ENCODE results near the gene TTF2.
"Not testable (repeated sequence)": the region's sequence is repeated elsewhere in the genome, so short reads cannot be mapped to it uniquely, and the experiment has no call there.

The TTF2 gene

GRCh38 chr1:117122330-117123025 lies 62.4 kb downstream of the TTF2 start:
- DNase-seq, result no peak

- no peak for DNase-seq
Observed at GRCh38 chr1:117123274-117123673, 63.1 kb downstream of the TTF2 start.

GRCh38 chr1:117124661-117125060 lies 64.5 kb downstream of the TTF2 start:
- DNase-seq, result no peak

- DNase-seq, result no peak
Observed at GRCh38 chr1:117127795-117128194, 67.7 kb downstream of the TTF2 start.

- no peak for DNase-seq
Observed at GRCh38 chr1:117128323-117129079, 68.4 kb downstream of the TTF2 start.

- no peak for DNase-seq
Observed at GRCh38 chr1:117130526-117130925, 70.4 kb downstream of the TTF2 start.

GRCh38 chr1:117135329-117135728 lies 75.2 kb downstream of the TTF2 start:
- DNase-seq, result no peak

- DNase-seq, result no peak
Observed at GRCh38 chr1:117136749-117137148, 76.6 kb downstream of the TTF2 start.

- DNase-seq, result no peak
Observed at GRCh38 chr1:117137281-117137855, 77.2 kb downstream of the TTF2 start.

- no peak for DNase-seq
Observed at GRCh38 chr1:117138106-117138505, 78.0 kb downstream of the TTF2 start.

- no peak for DNase-seq
Observed at GRCh38 chr1:117138561-117138960, 78.4 kb downstream of the TTF2 start.

- no peak for DNase-seq
Observed at GRCh38 chr1:117142200-117142599, 82.1 kb downstream of the TTF2 start.

- no peak for DNase-seq
Observed at GRCh38 chr1:117143172-117143571, 83.0 kb downstream of the TTF2 start.

GRCh38 chr1:117143871-117144270 lies 83.7 kb downstream of the TTF2 start:
- no peak for DNase-seq

GRCh38 chr1:117146072-117146471 lies 85.9 kb downstream of the TTF2 start:
- no peak for DNase-seq

GRCh38 chr1:117146575-117147340 lies 86.6 kb downstream of the TTF2 start:
- DNase-seq, result no peak

- no peak for DNase-seq
Observed at GRCh38 chr1:117147341-117147831, 87.3 kb downstream of the TTF2 start.

GRCh38 chr1:117147856-117148588 lies 87.9 kb downstream of the TTF2 start:
- no peak for DNase-seq

- DNase-seq, result no peak
Observed at GRCh38 chr1:117150316-117150715, 90.2 kb downstream of the TTF2 start.

- not testable (repeated sequence) for DNase-seq
Observed at GRCh38 chr1:117151305-117151704, 91.2 kb downstream of the TTF2 start.
